Measurements from ENCODE around the gene FBXL4.
"Not testable (repeated sequence)": the region's sequence is repeated elsewhere in the genome, so short reads cannot be mapped to it uniquely, and the experiment has no call there.

FBXL4 gene

DNA sequence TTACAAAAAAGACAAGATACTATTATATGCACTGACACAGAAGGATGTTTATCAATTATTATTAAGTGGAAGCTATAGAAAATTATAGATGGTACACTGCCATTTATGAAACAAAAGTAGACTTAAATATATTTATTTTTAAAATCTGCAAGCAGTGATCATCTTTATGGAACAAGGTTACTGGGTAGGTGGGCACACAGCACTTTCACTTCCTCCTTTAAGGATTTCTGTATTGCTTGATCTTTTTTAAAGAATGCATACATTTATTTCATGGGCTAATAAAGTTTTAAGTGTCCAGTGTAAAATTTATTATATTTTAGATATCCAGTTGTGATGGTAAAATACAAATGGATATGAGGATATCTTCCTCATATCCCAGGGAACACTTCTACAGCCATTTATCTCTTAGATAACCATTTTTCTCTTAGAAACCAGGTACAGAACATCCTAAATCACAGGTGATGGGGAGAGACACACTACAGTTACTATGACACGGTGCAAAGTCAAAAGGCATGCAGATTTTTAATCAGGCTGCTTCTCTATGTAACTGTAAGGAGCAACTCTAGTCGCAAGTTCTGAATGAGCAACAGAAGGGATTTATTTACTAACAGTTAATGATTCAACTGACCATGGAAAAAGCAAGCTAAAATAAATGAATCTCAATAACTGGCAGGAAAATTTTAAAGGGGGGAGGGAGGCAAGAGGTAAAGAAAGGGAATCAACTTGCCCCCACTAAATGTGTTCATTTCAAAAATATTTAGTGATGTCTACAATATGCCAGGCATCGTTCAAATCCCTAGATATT, 2.2 kb downstream of the FBXL4 start:
- no peak for ATAC-seq

DNA sequence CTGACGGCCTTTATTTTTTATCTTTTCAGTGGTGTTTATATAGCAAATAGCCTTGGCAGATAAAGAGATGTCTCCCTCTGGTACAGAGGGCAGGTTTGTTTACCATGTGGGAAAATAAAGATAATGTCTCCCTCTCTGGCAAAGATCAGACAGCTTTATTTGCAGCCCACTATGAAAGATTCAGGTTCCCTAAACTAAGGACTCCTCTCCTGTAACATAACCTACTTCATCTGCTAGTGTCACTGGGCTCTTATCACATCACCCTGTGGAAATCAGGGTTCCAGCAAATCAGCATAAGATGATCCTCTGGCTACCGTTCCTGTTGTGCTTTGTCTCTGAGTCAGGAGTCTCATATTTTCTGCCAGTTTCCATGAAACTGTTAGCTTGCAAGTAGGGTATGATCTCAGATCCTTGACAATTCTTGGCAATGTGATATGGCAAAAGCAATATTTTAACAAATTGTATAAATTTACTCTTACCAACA, 3.1 kb downstream of the FBXL4 start:
- no peak for ATAC-seq

DNA sequence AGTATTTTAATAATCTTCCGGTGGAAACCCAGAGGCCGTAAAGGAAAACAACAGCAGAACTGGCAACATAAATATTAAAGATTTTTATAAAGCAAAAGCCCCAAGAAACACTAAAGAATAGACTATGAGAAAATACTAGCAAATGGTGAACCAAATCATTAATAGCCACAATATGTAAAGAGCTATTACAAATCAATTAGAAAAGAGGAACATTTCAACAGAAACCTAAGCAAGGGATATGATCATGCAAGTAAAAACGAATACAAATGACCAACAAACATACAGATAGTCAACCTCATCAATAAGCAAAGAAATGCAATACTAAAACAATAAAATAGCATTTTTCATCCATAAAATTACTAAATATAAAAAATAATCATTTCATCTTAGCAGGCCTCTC, 3.6 kb downstream of the FBXL4 start:
- no peak for ATAC-seq

DNA sequence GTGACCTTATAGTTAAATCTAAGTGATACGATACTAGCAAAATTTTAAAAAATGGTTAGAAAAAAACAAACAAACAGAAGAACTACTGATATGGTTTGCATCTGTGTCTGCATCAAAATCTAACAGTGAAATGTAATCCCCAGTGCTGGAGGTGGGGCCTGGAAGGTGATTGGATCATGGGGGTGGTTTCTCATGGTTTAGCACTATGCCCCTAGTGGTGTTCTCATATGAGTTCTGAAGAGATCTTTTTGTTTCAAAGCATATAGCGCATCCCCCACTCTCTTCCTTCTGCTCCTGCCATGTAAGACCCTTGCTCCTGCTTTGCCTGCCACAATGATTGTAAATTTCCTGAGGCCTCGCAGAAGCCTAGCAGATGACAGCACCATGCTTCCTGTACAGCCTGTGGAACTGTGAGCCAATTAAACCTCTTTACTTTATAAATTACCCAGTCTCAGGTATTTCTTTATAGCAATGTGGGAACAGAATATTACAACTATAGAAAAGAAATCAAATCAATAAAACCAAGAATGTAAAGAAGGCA, 5.4 kb downstream of the FBXL4 start:
- ATAC-seq, result no peak

DNA sequence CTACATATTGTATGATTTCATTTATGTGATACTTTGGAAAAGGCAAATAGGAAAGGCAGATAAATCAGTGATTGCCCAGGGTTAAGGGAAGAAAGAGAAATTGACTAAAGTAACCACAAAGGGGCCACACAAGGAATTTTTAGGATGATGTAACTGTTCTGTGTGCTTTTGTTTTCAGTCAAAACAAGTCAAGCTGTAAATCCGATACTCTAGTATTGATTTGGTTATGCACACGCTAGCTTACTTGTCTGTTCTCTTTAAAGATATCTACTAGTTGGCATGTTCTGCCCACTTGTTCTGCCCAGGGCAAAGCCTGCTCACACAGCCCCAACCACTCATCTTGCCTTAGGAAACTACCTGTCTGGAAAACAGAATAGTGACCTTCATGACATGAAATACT, 6.4 kb downstream of the FBXL4 start:
- ATAC-seq, result no peak

DNA sequence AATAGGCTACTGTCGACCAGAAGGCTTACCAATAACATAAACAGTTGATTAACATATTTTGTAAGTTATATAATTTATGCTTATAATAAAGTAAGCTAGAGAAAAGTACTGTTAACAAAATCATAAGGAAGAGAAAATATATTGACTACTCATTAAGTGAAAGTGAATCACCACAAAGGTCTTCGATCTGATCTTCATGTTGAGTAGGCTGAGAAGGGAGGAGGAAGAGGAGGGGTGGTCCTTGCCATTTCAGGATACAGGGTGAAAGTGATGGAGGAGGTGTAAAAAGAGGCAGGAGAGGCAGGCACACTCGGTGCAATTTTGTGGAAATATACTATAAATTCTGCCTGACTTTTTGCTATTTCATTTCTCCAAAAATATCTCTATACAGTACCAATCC, 10.4 kb downstream of the FBXL4 start:
- no peak for ATAC-seq

DNA sequence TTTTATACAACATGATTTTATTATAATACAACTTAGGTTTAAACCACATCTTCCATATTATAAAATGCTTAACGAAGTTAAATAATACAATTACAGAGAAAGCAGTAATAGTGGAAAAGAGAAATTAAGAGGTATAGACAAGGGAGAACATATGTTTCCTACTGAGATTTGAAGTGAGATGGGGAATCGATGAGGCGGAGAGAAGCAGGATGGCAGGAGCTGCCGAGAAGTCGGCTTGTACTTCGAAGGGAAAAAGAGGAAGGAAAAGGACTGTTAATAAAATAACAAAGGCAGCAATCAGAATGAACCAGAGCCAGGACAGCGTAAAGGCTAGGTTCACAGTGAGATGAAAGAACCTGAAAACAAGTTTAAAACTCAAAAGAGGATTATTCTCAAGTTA, 15.4 kb downstream of the FBXL4 start:
- ATAC-seq, result no peak

DNA sequence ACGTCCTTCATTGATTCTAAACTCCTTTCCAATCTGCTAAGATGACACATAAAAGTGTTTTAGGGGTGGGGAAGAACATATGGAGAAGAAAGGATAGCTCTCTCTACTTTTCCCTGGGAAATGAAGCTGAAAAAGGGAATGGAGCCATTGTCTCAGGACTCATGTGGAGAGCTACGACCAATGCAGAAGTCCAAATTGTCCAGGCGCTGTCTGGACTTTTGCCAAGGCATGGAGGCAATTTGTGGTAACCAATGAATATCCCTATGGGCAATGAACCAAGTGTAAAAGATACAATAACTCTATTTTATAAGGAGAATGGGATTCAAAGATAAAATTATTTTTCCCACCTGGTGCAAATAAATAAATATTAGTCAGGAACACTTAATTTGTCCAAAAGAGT, 16.1 kb downstream of the FBXL4 start:
- ATAC-seq, result no peak

DNA sequence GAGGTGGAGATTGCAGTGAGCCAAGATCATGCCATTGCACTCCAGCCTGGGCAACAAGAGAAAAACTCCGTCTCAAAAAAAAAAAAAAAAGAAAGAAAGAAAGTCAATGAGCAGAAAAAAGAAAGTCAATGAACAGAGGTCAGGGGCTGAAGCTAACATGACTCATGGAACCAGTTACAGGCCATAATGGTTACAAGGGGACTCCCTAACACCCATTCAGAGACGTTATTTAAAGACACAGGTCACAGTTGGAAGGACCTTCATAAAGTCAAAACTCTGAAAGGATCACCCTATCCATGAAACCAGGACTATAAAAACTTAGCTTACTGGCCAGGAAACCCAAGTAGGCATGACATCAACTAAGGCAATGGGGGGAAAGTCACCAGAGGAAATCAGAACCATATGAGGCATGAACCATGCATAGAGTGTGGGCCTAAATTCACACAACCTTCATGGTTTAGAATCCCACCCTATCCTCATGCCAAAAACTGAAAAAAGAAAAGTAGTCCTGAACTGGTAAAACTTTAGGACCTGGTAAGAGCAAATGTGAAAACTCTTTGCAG, 18.2 kb downstream of the FBXL4 start:
- no peak for ATAC-seq

DNA sequence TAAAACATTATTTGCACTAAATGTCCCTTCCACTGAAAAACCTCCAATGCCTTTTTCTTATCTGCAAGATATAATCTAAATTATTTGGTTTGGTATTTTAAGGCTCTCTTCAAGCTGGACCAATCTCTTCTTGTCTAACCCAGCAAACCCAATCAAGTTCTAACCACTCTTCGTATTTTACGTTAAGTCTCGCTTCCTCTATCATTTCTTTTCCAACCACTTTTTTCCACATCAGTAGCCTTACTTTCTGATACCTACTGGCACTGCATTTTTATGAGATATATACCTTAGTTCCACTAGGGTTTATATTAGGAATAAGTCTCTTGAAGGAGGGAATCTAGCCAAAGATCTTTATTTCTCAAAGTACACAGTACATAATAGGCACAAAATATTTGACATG, 19.1 kb downstream of the FBXL4 start:
- ATAC-seq, result no peak

DNA sequence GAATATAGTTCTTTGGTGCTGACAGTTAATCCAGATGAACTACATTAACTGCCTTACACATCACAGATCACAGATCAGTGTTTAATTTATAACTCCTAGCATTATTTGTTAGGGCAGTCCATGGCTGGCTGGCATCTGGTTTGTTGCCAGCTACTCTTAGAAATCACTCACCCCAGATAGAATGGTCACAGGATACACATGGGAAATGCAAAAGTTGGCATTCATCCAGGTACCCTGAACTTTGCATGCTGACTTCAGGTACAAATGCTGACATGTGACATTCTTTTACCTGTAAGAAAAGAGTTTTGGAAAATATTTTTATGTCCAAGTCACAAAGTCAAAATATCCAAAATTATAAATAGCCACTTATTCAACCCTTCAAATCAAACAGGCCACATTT, 20.2 kb downstream of the FBXL4 start:
- ATAC-seq, result no peak

DNA sequence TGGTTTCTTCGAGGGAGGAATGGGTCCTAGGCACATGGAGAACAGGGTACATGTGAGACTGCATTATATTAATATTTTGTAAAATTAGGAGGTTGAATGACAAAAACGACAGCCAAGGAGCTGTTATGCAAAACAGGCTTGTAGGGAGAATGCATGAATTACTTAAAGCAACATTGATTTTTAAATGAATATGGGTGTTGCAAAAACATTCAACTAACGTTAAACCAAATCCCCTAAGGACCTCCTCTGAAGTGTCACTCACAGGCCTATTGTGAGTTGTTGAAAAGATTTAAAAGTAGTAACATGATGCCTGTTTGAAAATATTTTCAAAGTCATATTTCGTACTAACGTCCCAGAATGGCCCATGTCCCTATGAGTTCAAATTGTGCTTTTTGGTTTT, 21.9 kb downstream of the FBXL4 start:
- no peak for ATAC-seq

DNA sequence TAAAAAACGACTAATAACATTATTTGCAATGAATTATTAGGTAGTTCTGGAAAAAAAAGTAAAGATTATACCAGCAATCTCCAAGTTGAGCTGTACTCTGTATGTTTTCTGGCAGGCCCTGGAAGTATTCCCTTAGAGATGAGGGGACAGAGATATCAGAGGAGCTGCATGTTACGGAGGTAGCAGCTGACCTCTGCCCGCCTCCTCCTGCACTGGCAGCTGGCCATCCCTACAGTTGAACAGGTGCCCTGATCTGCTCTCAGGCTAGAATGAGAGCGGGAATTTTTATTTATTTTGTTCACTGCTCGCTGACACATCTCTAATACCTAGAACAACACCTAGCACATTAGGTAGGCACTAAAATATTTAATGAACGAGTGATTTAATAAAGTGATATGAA, 23.1 kb downstream of the FBXL4 start:
- no peak for ATAC-seq

DNA sequence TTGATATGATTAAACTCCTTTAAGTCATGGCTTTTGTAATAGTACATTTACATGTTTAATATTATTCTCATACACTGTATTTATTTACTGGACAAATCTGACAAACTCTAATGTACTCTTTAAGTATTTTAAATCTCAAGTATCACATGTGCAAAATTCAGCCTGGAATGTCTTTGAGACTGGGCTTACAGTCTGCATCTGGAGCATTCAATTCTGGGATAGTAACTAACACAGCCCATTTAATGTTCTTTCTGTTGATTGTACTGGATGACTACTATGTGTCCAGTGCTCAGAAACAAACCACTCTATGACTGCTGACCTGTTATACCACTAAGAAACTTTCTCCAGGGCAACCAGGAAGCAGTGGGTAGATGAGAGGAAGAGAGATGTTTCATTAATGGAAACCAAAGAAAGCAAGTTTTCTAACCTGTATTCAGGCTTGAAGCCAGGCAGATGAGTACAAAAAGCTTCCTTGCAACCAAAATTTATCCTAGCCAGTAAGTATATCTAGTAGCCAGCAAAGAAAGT, 26.8 kb downstream of the FBXL4 start:
- no peak for ATAC-seq

DNA sequence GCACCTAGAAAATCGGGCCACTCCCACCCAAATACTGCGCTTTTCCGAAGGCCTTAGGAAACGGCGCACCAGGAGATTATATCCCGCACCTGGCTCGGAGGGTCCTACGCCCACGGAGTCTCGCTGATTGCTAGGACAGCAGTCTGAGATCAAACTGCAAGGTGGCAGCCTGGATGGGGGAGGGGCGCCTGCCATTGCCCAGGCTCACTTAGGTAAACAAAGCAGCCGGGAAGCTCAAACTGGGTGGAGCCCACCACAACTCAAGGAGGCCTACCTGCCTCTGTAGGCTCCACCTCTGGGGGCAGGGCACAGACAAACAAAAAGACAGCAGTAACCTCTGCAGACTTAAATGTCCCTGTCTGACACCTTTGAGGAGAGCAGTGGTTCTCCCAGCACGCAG, 36.8 kb downstream of the FBXL4 start:
- not testable (repeated sequence) for ATAC-seq

DNA sequence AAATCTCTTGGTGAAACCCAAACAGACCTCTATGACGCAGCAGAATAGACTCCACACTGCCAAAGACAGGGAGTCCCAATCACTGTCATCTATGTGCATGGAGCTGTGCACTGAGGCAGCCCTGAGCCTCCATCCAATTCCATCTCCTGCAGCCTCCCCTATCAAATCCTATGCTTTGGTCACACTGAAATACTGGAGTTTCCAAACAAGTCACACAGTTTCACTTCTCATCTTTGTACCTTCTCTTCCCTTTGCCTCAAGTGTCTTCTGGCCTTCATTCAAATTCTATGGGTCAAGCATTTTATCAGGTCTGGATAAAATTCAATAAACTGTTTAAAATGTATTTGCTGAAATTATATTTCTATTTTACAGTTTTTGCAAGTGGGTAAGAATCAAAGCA, 38.5 kb downstream of the FBXL4 start:
- ATAC-seq, result no peak

DNA sequence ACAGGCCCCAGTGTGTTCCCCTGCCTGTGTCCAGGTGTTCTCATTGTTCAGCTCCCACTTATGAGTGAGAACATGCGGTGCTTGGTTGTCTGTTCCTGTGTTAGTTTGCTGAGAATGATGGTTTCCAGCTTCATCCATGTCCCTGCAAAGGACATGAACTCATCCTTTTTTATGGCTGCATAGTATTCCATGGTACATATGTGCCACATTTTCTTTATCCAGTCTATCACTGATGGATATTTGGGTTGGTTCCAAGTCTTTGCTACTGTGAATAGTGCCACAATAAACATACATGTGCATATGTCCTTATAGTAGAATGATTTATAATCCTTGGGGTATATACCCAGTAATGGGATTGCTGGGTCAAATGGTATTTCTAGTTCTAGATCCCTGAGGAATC, 41.4 kb downstream of the FBXL4 start:
- ATAC-seq, result not testable (repeated sequence)

DNA sequence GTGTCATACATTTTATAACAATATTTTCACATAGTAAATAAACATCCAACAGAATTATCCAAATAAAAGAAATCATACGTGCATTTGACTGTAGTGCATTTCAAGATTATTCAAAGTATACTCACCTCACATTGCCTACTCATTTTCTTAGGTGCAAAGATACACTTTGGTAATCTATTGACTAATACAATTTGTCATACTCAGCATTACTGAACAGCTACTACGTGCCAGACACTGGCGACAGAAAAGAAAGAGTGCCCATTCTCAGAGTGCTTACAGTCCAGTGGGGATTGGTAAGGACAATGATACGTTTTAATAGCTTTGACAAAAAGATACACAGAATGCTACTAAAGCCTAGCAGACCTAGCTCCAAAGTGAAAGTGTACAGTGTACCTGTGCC, 42.0 kb downstream of the FBXL4 start:
- ATAC-seq, result no peak

DNA sequence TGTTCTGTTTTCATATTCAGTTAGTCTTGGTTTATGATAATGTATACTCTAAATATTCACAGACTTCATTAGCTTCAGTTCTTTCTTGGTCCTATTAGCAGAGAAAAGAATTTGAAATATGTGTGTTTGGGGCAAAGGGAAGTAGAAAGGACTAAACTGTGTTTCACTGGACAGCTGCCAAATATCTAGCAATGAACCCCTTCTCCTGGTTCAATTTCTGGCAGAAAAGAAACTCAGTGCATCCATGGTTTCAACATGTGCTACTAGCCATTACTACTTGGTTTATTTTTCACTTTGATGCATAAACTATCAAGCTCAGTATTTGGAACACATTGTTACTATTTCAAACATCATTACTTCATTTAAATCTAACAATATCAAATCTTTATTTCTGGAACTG, 43.6 kb downstream of the FBXL4 start:
- ATAC-seq, result no peak

DNA sequence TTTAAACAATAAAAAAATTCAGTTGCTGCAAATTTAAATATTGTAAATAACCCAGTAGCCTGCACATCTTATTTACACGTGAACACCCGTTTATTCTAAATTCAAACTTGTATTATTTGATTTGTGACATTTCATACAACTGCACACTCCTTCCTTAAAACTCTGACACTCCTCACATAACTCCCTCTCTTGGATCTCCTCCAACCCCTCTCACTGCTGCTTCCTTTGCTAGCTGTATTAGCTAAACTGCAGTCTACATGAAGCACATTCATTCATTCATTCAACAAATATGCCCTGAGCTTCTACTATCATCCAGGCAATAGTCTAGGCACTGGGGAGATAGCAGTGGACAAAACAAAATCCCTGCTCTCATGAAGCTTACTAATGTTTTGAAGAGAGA, 47.0 kb downstream of the FBXL4 start:
- no peak for ATAC-seq

DNA sequence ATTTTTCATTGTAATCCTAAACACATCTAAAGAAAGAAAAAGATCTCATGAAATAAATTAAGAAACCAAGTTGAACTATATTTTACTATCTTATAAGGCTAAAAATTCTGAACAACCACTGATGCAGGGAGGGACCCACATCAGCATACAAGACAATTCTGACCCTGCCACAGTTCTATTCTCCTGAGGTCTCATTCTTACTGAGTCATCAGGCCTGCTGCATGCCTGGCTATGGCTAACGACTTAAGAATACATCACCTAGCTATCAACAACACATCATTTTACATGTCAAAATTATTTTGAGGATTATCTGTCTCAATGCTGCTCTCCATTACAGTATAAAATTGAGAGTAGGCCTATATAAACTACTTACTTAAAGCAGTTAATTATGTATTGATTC, 52.9 kb downstream of the FBXL4 start:
- no peak for ATAC-seq

DNA sequence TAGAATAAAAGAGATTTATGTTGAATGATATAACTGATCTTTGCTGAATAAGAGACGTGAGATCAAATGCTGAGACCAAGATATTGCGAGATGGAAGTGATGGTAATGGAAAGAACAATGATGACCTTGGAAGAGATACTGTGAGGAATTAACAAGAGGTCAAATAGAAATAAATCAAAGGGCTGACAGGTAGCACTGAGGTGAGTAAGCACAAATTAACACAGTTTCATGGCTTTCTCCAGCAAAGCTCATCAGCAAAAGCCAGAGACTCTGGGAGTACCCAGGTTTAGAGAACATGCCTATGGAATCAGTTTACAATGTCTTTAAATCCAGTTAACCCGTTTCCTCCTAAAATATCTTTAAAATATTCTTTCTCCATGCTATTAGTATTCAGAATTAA, 60.1 kb downstream of the FBXL4 start:
- no peak for ATAC-seq

DNA sequence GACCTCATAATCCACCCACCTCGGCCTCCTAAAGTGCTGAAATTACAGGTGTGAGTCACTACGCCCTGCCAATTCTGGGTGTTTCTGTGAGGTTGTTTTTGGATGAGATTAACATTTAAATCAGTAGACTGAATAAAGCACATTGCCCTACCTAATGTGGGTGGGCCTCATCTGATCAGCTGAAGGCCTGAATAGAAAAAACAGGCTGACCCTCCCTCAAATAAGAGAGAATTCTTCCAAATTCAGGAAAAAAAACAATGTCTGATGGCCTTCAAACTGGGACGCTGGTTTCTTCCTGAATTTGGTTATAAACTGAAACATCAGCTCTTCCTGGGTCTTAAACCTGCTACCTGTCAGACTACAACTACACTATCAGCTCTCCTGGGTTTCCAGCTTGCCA, 62.4 kb downstream of the FBXL4 start:
- ATAC-seq, result no peak

DNA sequence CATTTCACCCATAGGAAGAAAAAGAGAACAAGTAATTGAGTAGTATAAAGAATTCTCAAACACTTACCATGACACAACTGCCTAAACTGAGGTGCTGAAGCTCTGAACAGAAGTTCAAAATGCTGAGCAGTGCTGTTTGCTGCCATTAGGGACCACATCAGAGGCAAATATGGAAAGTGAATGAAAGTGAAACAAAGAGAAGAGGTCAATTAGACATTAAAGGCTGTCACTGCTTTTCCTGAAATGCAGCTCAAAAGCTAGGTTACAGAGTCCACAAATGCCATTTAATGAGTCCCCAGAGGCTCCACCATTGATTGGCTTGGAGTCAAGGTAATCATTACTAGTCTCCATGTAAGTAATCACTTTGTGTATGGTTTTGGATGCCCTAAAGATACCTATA, 67.3 kb downstream of the FBXL4 start:
- peak in 1 of 2 donors; percentile 21 for ATAC-seq

Measured in activated CD4-positive, CD25-positive, alpha-beta regulatory T cell treated with anti-CD3 and anti-CD28 coated beads, Interleukin-2, amount 50 U/mL, for 24 hours (primary cell).